Transverse colon (tissue), 4 donors: Measurements from ENCODE around the gene TMEM19. TPM values are rescaled to one million over a fixed set of nuclear protein-coding genes. Genes with fewer than 3 reads are reported as not detected.

Experiments used
- DNase-seq: peaks from one replicate; pipeline ENCODE4 v3.0.0-alpha.2; 2019
- H3K27ac ChIP-seq, 4 donors: fragments of 200-600 bp; sonication (generic); 2 replicates each; pipeline ENCODE4 v1.5.1; 2016 to 2018; ENCODE audit warnings: inconsistent platforms in 4 of 4
- H3K27me3 ChIP-seq: fragments of 200-600 bp; sonication (generic); 2 replicates; pipeline ENCODE4 v1.5.1; 2017; ENCODE audit warnings: inconsistent platforms
- H3K36me3 ChIP-seq, 4 donors: fragments of 200-600 bp; sonication (generic); 2 replicates each; pipeline ENCODE4 v1.5.1; 2017 to 2019; ENCODE audit warnings: inconsistent platforms in 4 of 4
- H3K4me1 ChIP-seq, 4 donors: fragments of 200-600 bp; sonication (generic); 2 replicates each; pipeline ENCODE4 v1.5.1; 2017 to 2020; ENCODE audit warnings: inconsistent platforms in 4 of 4
- H3K4me3 ChIP-seq, 4 donors: fragments of 200-600 bp; sonication (generic); 1 replicate in 1 of 4; 2 replicates in 3 of 4; pipeline versions ENCODE4 v1.5.1 to v1.6.1; 2017 to 2019; ENCODE audit warnings: inconsistent platforms in 4 of 4
- H3K9me3 ChIP-seq, 2 donors: fragments of 200-600 bp; sonication (generic); 2 replicates each; pipeline ENCODE4 v1.5.1; 2017 to 2019; ENCODE audit warnings: inconsistent platforms in 2 of 2
- CTCF ChIP-seq, 5 experiments: fragments of 200-600 bp in 3 of 5; fragments of 450-650 bp in 2 of 5; sonication (generic) in 3 of 5; IDR thresholded peaks; 1 replicate in 2 of 5; 2 replicates in 3 of 5; pipeline ENCODE4 v1.5.1; 2016 to 2017; ENCODE audit warnings: antibody characterized with exemption in 5 of 5, inconsistent platforms in 3 of 5, mild to moderate bottlenecking in 2 of 5, moderate library complexity in 1 of 5
- EP300 ChIP-seq: sonication (generic); formaldehyde crosslinking; IDR thresholded peaks from one replicate; pipeline ENCODE4 v1.6.1; 2017; ENCODE audit warnings: antibody characterized with exemption, low read depth
- POLR2A ChIP-seq: fragments of 450-650 bp; IDR thresholded peaks from one replicate; pipeline ENCODE4 v1.6.1; 2016; ENCODE audit warnings: antibody characterized with exemption, mild to moderate bottlenecking, moderate library complexity
- POLR2AphosphoS5 ChIP-seq, 3 donors: sonication (generic); formaldehyde crosslinking; IDR thresholded peaks; one replicate each; pipeline ENCODE4 v1.6.1; 2016; ENCODE audit warnings: antibody characterized with exemption in 3 of 3
- WGBS, 2 donors: methylation state at CpG; one replicate each; pipeline ENCODE4 v1.1.5; 2018; ENCODE audit warnings: low coverage in 1 of 2; 5-methylcytosine and 5-hydroxymethylcytosine counted together
- in situ Hi-C, 4 donors: fragments of 200-750 bp; cut with MboI; loops; one replicate each; pipeline versions ENCODE4 v1.15.0 to v1.15.1; 2017; ENCODE audit warnings: low sequenced_read_pairs in 3 of 4, low pct_ligation_motif_present in 1 of 4, low pct_unique_long_range_greater_than_20kb in 1 of 4
- intact Hi-C: fragments of 100-400 bp; cut with DNase I; formaldehyde crosslinking; loops from one replicate; pipeline ENCODE4 v1.15.1; 2023; ENCODE audit warnings: low total_unique reads
- total RNA-seq, 4 donors: library from RNA; depleted of rRNA; stranded (reverse); fragments of >200 nt; gene quantifications; one replicate each; pipeline ENCODE4 v1.1.0, GENCODE V29; 2016

TMEM19 gene
- total RNA-seq, 4 donors from 2014 or later, result 7.9 to 41.1 (median 20.4) TPM

GRCh38 chr12:71646512-71646911 lies 39.4 kb upstream of the TMEM19 start:
- in situ Hi-C loops, result no loop called here
- Histone ChIP-seq H3K27ac (no peak overlapping the region), H3K36me3 (peaks cover 0 to 62% (median 20%) of the 10 kb centered on the region in 4 donors), H3K27me3 (no peaks in the 10 kb centered on the region), H3K4me1 (peaks cover 0 to 8% (median 3%) of the 10 kb centered on the region in 4 donors), H3K9me3 (no peaks in the 10 kb centered on the region), H3K4me3 (no peak overlapping the region)
- TF ChIP-seq POLR2A, result no peak
- no peak for TF ChIP-seq EP300
- no peak for TF ChIP-seq POLR2AphosphoS5 (IDR thresholded peaks at IDR 0.05)
- TF ChIP-seq CTCF (IDR thresholded peaks at IDR 0.05), result no peak
- no peak for DNase-seq
- intact Hi-C loops, result no loop called here
- WGBS, 2 donors, result 97% methylated on average over 3 of the region's 3 CpGs

DNA sequence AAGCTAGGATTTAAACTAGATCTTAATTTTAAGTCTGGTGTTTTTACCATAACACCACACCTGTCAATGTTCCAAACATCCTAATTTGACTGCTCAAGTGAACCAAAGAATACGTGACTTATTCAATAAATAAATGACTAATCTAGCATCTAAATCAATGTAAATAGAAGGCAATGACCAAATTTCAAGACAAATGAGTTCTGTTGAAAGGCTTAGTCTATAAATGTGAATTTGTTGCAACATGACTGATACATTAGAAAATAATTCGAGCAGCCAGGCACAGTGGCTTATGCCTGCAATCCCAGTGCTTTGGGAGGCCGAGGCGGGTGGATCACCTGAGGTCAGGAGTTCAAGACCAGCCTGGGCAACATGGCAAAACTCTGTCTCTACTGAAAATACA lies 37.3 kb upstream of the TMEM19 start:
- Histone ChIP-seq H3K27me3 (no peaks in the 10 kb centered on the region), H3K4me3 (no peak overlapping the region), H3K4me1 (peaks cover 0 to 10% (median 3%) of the 10 kb centered on the region in 4 donors), H3K9me3 (peaks cover 0 to 6% of the 10 kb centered on the region in 2 donors), H3K36me3 (peaks cover 0 to 56% (median 16%) of the 10 kb centered on the region in 4 donors), H3K27ac (no peak overlapping the region)
- no peak for DNase-seq
- in situ Hi-C loops (no loop called here), intact Hi-C loops (no loop called here)
- 88 to 90% methylated on average over 4 of the region's 4 CpGs for WGBS, 2 donors
- TF ChIP-seq POLR2AphosphoS5 (IDR thresholded peaks at IDR 0.05) (no peak), POLR2A (no peak), CTCF (IDR thresholded peaks at IDR 0.05) (no peak), EP300 (no peak)

DNA sequence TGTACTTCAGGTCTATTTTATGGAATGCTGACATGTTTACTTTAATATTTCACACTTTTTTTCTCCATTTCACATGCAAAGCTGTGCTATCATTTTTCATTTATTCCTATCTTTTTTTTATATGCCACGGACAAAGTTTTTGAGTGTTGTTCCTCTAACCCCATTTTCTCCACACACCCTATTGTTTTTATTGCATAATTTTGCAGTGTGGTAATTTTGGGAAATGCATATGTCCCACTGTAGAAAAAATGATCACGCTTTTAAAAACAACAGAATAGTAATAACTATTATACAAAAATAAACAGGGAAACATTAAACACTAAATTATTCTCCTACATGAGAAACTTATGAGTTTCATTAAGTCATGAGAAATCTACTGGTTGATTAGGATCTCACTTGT lies 36.5 kb upstream of the TMEM19 start:
- peaks cover 0 to 10% (median 3%) of the 10 kb centered on the region in 4 donors for H3K4me1 ChIP-seq
- peaks cover 0 to 56% (median 16%) of the 10 kb centered on the region in 4 donors for H3K36me3 ChIP-seq
- in situ Hi-C loops (no loop called here), intact Hi-C loops (no loop called here)
- TF ChIP-seq POLR2AphosphoS5 (IDR thresholded peaks at IDR 0.05), result no peak
- no peak for TF ChIP-seq POLR2A
- TF ChIP-seq EP300, result no peak
- TF ChIP-seq CTCF (IDR thresholded peaks at IDR 0.05), result no peak
- no peaks in the 10 kb centered on the region for H3K27me3 ChIP-seq
- WGBS, 2 donors, result 80 to 97% methylated on average over 2 of the region's 2 CpGs
- H3K27ac ChIP-seq, result no peak overlapping the region
- H3K9me3 ChIP-seq, result peaks cover 0 to 7% of the 10 kb centered on the region in 2 donors
- DNase-seq, result no peak
- no peak overlapping the region for H3K4me3 ChIP-seq

DNA sequence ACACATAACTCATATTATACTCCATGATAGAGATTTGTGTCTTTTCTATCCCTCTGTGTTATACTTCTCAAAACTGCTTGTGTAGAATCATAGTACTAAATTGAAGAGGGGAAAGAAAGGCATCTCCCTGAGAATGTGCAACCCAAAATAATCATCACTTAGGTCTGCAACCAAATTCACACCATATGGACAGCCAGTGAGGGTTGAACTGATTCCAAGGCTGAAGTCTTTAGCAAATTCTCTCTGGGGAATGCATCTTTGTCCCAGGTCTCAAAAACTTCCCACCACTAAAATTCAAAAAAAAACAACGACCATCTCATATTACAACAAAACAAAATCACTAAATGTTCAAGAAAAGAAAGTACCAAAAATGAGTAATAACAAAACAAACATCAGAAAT lies 33.2 kb upstream of the TMEM19 start:
- Histone ChIP-seq H3K36me3 (peaks cover 0 to 33% (median 14%) of the 10 kb centered on the region in 4 donors), H3K27ac (no peak overlapping the region), H3K4me1 (peaks cover 5 to 30% (median 16%) of the 10 kb centered on the region in 4 donors), H3K4me3 (no peak overlapping the region), H3K27me3 (no peaks in the 10 kb centered on the region), H3K9me3 (peaks cover 0 to 7% of the 10 kb centered on the region in 2 donors)
- in situ Hi-C loops (no loop called here), intact Hi-C loops (no loop called here)
- DNase-seq, result no peak
- TF ChIP-seq POLR2AphosphoS5 (IDR thresholded peaks at IDR 0.05) (no peak), EP300 (no peak), CTCF (IDR thresholded peaks at IDR 0.05) (no peak), POLR2A (no peak)
- WGBS, 2 donors, result 73 to 100% methylated on average over 1 of the region's 1 CpG
